Heart left ventricle (tissue), 16 donors: ENCODE results near the gene AIFM1. TPM values are rescaled to one million over a fixed set of nuclear protein-coding genes. Genes with fewer than 3 reads are reported as not detected.

Experiments used
- ATAC-seq, 4 donors: fragments of 200-7000 bp; cut with Tn5 transposase; one replicate each; pipeline ENCODE4 v1.9.1; 2020 to 2022; ENCODE audit warnings: moderate library complexity in 4 of 4, mild to moderate bottlenecking in 3 of 4, moderate number of reproducible peaks in 1 of 4
- DNase-seq, 5 donors: peaks; one replicate each; pipeline ENCODE4 v3.0.0-alpha.2; 2020
- H3K27ac ChIP-seq, 12 donors: fragments of 200-600 bp; sonication (generic) in 4 of 12; one replicate each; pipeline versions ENCODE4 v1.5.0 to v1.8.0; 2016 to 2022; ENCODE audit warnings: mild to moderate bottlenecking in 2 of 12
- H3K27me3 ChIP-seq, 9 donors: fragments of 200-600 bp; sonication (generic) in 2 of 9; one replicate each; pipeline versions ENCODE4 v1.5.1 to v1.8.0; 2016 to 2022; ENCODE audit warnings: mild to moderate bottlenecking in 3 of 9
- H3K36me3 ChIP-seq, 9 donors: fragments of 200-600 bp; sonication (generic) in 2 of 9; one replicate each; pipeline versions ENCODE4 v1.5.0 to v1.8.0; 2018 to 2022; ENCODE audit warnings: mild to moderate bottlenecking in 2 of 9
- H3K4me1 ChIP-seq, 12 donors: fragments of 200-600 bp; sonication (generic) in 4 of 12; one replicate each; pipeline versions ENCODE4 v1.5.0 to v1.8.0; 2016 to 2022; ENCODE audit warnings: mild to moderate bottlenecking in 3 of 12
- H3K4me3 ChIP-seq, 12 donors: fragments of 200-600 bp; sonication (generic) in 4 of 12; one replicate each; pipeline versions ENCODE4 v1.5.0 to v1.8.0; 2017 to 2022; ENCODE audit warnings: mild to moderate bottlenecking in 9 of 12, moderate library complexity in 4 of 12
- H3K9me3 ChIP-seq, 12 donors: fragments of 200-600 bp; sonication (generic) in 4 of 12; one replicate each; pipeline versions ENCODE4 v1.5.0 to v1.8.0; 2016 to 2022; ENCODE audit warnings: mild to moderate bottlenecking in 1 of 12
- CTCF ChIP-seq, 12 donors: fragments of 200-600 bp; sonication (generic) in 4 of 12; IDR thresholded peaks; one replicate each; pipeline versions ENCODE4 v1.5.0 to v1.8.0; 2018 to 2022; ENCODE audit warnings: antibody characterized with exemption in 12 of 12, mild to moderate bottlenecking in 5 of 12
- POLR2A ChIP-seq, 2 donors: fragments of 450-650 bp; IDR thresholded peaks; one replicate each; pipeline ENCODE4 v1.6.1; 2017; ENCODE audit warnings: antibody characterized with exemption in 2 of 2, mild to moderate bottlenecking in 2 of 2, moderate library complexity in 2 of 2
- WGBS, 4 donors: extraction: QIAGEN DNeasy Blood & Tissue Kit in 2 of 4; methylation state at CpG; one replicate each; pipeline versions ENCODE4 v1.1.5 to v1.1.7; 2013 to 2018; 5-methylcytosine and 5-hydroxymethylcytosine counted together
- intact Hi-C, 10 donors: fragments of 100-400 bp; cut with DNase I; formaldehyde crosslinking; loops; one replicate each; pipeline versions ENCODE4 v1.11.1 to v1.14.2; 2022
- polyA plus RNA-seq, 2 donors: library from polyadenylated mRNA; stranded (reverse); fragments of 200-250 nt; gene quantifications; one replicate each; pipeline ENCODE4 v1.2.3, GENCODE V29; 2013
- total RNA-seq, 9 donors: library from RNA; depleted of rRNA in 2 of 9; stranded (reverse); fragments of >200 nt in 2 of 9; fragmentation: NEBNext Ultra II Directional in 3 of 9; extraction: Animal tissue kit (Norgen Biotek cat#: 25700) in 3 of 9; gene quantifications; one replicate each; pipeline versions ENCODE4 v1.1.0 to v1.2.4, GENCODE V29; 2016 to 2023
- donor health status: ischemic (EF 13 %, LVEDD 7.1; RV severe dilation, severe dysfunction).
- donor health status: healthy with polysubstance abuse.
- donor health status: DM: no; HTN: yes; CAD: no.
- donor health status: DM: no; HTN: no; CAD: no.
- donor health status: ischemic (EF 25% LVEDD 6.9; RV normal size, moderate dysfunction).
- donor health status: ischemic (EF 25% LVEDD 5.7; RV mildly dilated, moderate dysfunction).
- donor health status: healthy.
- donor health status: DM: yes; HTN: yes; CAD: no.
- donor health status: ischemic (EF 35%, LVEDD 5.7; RV mildly dilated, moderate dysfunction).
- donor health status: nonischemic (EF 11% LVEDD 7.7; RV severe dilation, severe dysfunction).
- donor health status: DM: yes; HTN: yes; CAD: no.
- donor health status: PGD.
- donor health status: ischemic (EF 29% LVEDD 5.4; RV normal size, mild dysfunction).
- donor health status: nonischemic (EF 23%, LVEDD 6.1; RV moderate dilation, normal function).

The AIFM1 gene
- total and polyA plus RNA-seq, 11 donors = 73.7 to 164 (median 109) TPM

GRCh38 chrX:130091980-130092522 is 73.6 kb downstream of the AIFM1 start:
- no peaks in the 10 kb centered on the region for H3K9me3 ChIP-seq
- no peaks in the 10 kb centered on the region for H3K27me3 ChIP-seq
- no peaks in the 10 kb centered on the region for H3K36me3 ChIP-seq
- WGBS, 4 donors = 36 to 59% (median 57%) methylated on average over 6 to 10 of the region's 10 CpGs
- TF ChIP-seq CTCF (IDR thresholded peaks at IDR 0.05) = no peak
- no peak for TF ChIP-seq POLR2A (IDR thresholded peaks at IDR 0.05)
- peak overlapping the region in 3 of 12 donors; percentile 14 to 73 (median 22) for H3K27ac ChIP-seq
- H3K4me1 ChIP-seq = peaks cover 0 to 57% (median 0%) of the 10 kb centered on the region in 12 donors
- intact Hi-C loops = no loop called here
- ATAC-seq (peak in 3 of 4 donors; percentile 56 to 77 (median 73)), DNase-seq (peak in 2 of 5 donors; percentile 57 to 81)
- peak overlapping the region in 1 of 12 donors; percentile 27 for H3K4me3 ChIP-seq

DNA sequence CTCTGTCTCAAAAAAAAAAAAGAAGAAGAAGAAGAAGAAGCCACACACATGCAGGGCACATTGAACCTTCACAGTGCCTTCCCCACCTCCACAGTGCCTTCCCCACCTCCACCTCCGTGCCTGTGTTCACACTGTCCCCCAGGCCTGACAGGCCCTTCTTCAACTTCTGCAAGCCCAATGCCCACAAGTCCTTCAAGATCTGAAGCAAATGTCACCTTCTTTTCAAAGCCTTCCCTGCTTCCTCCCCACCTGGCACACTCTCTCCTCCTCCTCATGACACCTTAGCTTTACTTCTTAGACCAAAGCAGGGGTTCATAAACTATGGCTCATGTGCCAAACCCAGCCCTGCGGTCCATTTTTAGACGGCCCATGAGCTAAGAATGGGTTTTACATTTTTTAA is 75.3 kb downstream of the AIFM1 start:
- H3K9me3 ChIP-seq = no peaks in the 10 kb centered on the region
- H3K27me3 ChIP-seq = no peaks in the 10 kb centered on the region
- H3K4me3 ChIP-seq = no peak overlapping the region
- peak overlapping the region in 1 of 12 donors; percentile 20 for H3K27ac ChIP-seq
- ATAC-seq = no peak
- WGBS, 4 donors = 84 to 92% (median 87%) methylated on average over 3 of the region's 3 CpGs
- no peaks in the 10 kb centered on the region for H3K36me3 ChIP-seq
- peaks cover 0 to 73% (median under 1%) of the 10 kb centered on the region in 12 donors for H3K4me1 ChIP-seq
- intact Hi-C loops = no loop called here
- DNase-seq = no peak
- no peak for TF ChIP-seq POLR2A (IDR thresholded peaks at IDR 0.05)
- TF ChIP-seq CTCF (IDR thresholded peaks at IDR 0.05) = no peak

- Histone ChIP-seq H3K27ac (peak overlapping the region in 8 of 12 donors; percentile 9 to 89 (median 68)), H3K36me3 (no peaks in the 10 kb centered on the region), H3K4me3 (peak overlapping the region in 1 of 12 donors; percentile 50), H3K27me3 (no peaks in the 10 kb centered on the region), H3K9me3 (no peaks in the 10 kb centered on the region), H3K4me1 (peaks cover 0 to 86% (median 12%) of the 10 kb centered on the region in 12 donors)
- TF ChIP-seq CTCF (IDR thresholded peaks at IDR 0.05) (no peak), POLR2A (IDR thresholded peaks at IDR 0.05) (no peak)
- intact Hi-C loops = no loop called here
- ATAC-seq = peak in 2 of 4 donors; percentile 13 to 41
- WGBS, 4 donors = 70 to 85% (median 73%) methylated on average over 13 of the region's 13 CpGs
- peak in 1 of 5 donors; percentile 30 for DNase-seq
Measured at GRCh38 chrX:130086447-130087206, 79.0 kb downstream of the AIFM1 start.
